HT1080 (cell line): Measurements from ENCODE around the gene MAML3. TPM values are rescaled to one million over a fixed set of nuclear protein-coding genes. Genes with fewer than 3 reads are reported as not detected.
"Not testable (repeated sequence)": the region's sequence is repeated elsewhere in the genome, so short reads cannot be mapped to it uniquely, and the experiment has no call there.

Experiments
- DNase-seq: peaks from one replicate; pipeline ENCODE4 v3.0.0-alpha.2; 2015; ENCODE audit warnings: low read depth
- total RNA-seq: library from RNA; depleted of rRNA; stranded (reverse); fragments of >200 nt; shearing (Covaris generic); gene quantifications from 2 replicates; pipeline ENCODE4 v1.2.3, GENCODE V29; 2014

Gene MAML3
- total RNA-seq, 1 experiment from 2014 or later, result 11.4 TPM

- no peak for DNase-seq
Measured at GRCh38 chr4:139700568-139700967, 453.4 kb downstream of the MAML3 start.

- DNase-seq, result not testable (repeated sequence)
Measured at GRCh38 chr4:139698167-139698925, 455.6 kb downstream of the MAML3 start.

GRCh38 chr4:139696491-139696890, 457.5 kb downstream of the MAML3 start:
- no peak for DNase-seq

GRCh38 chr4:139694522-139695107, 459.4 kb downstream of the MAML3 start:
- DNase-seq, result no peak

GRCh38 chr4:139692309-139693012, 461.5 kb downstream of the MAML3 start:
- DNase-seq, result peak; percentile 30

GRCh38 chr4:139690419-139690818, 463.6 kb downstream of the MAML3 start:
- DNase-seq, result no peak

- no peak for DNase-seq
Measured at GRCh38 chr4:139689093-139689722, 464.8 kb downstream of the MAML3 start.

- no peak for DNase-seq
Measured at GRCh38 chr4:139686988-139687387, 467.0 kb downstream of the MAML3 start.

- no peak for DNase-seq
Measured at GRCh38 chr4:139686130-139686529, 467.9 kb downstream of the MAML3 start.

- DNase-seq, result no peak
Measured at GRCh38 chr4:139685180-139685579, 468.8 kb downstream of the MAML3 start.

GRCh38 chr4:139684351-139684750, 469.6 kb downstream of the MAML3 start:
- DNase-seq, result no peak

GRCh38 chr4:139682741-139683151, 471.2 kb downstream of the MAML3 start:
- no peak for DNase-seq

GRCh38 chr4:139682309-139682708, 471.7 kb downstream of the MAML3 start:
- DNase-seq, result no peak

- no peak for DNase-seq
Measured at GRCh38 chr4:139676913-139677585, 476.9 kb downstream of the MAML3 start.

- DNase-seq, result no peak
Measured at GRCh38 chr4:139676365-139676764, 477.6 kb downstream of the MAML3 start.

GRCh38 chr4:139675651-139676050, 478.3 kb downstream of the MAML3 start:
- DNase-seq, result no peak

GRCh38 chr4:139674875-139675550, 479.0 kb downstream of the MAML3 start:
- no peak for DNase-seq

- no peak for DNase-seq
Measured at GRCh38 chr4:139672732-139673131, 481.3 kb downstream of the MAML3 start.

GRCh38 chr4:139672215-139672614, 481.8 kb downstream of the MAML3 start:
- no peak for DNase-seq

- no peak for DNase-seq
Measured at GRCh38 chr4:139670775-139671174, 483.2 kb downstream of the MAML3 start.

- DNase-seq, result no peak
Measured at GRCh38 chr4:139669890-139670289, 484.1 kb downstream of the MAML3 start.
